Measurements from ENCODE around the gene RAB44.

GRCh38 chr6:36712816-36713215 lies 15.2 kb downstream of the RAB44 start:
- TF ChIP-seq CTCF (IDR thresholded peaks at IDR 0.05): no peak
- no peak for TF ChIP-seq POLR2A (IDR thresholded peaks at IDR 0.05)

All from testis (tissue), 2 donors.